Fibroblast of mammary gland (primary cell): Measurements from ENCODE around the gene UNC13A.

ENCODE experiments used
- DNase-seq: peaks from one replicate; pipeline ENCODE4 v3.0.0-alpha.2; 2010; ENCODE audit warnings: low read depth
- H3K4me3 ChIP-seq: 2 replicates; pipeline ENCODE4 v1.5.1; 2011; ENCODE audit warnings: low read depth, mild to moderate bottlenecking, low read length, moderate library complexity; ENCODE audit not compliant: control insufficient read depth
- TF ChIP-seq, protein P1 (sequence below): conservative IDR thresholded peaks from 2 replicates; pipeline ENCODE4 v1.5.1; 2011; ENCODE audit warnings: low read depth, low read length, inconsistent platforms; ENCODE audit not compliant: control insufficient read depth, insufficient read depth

The UNC13A gene

DNA sequence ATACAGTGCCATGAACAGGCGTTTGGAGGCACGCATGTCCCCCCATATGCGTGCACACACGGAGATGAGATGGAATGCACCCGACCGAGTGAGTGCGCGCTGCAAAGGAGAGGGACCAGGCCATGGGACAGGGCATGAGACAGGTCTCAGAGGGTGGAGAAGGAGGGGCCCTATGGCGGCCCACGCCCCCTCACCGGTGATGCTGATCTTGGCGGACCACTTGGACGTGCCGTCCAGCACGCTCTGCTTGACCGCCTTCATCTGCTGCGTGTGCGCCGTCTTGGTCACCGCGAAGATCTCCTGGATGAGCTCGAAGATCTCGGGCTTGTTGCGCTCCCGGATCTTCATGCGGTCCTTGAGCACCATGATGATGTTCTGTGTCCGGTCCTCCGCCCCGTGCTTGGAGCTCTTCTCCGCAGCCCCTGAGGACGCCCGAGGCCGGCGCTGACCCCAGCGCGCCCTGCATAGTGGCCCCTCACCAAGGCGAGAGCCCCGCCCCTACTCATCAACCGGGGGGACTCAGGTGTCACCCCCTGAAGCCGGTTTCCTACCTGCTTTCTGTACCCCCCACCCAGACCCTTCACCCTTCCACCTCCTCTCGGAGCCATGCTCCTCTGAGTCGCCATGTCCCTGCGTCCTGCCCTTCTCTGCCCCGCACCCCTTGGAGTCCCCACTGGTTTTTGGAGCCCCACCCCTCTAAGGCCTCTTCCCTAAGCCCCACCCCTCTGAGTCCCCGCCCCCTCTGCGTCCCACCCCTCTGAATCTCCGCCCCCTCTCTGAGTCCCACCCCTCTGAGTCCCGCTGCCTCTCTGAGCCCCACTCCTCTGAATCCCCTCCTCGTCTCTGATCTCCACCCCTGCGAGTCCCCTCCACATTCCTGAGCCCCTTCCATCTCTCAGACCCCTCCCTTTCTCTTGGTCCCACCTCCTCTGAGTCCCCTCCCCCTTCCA lies 40.8 kb downstream of the UNC13A start:
- TF ChIP-seq, protein P1, sequence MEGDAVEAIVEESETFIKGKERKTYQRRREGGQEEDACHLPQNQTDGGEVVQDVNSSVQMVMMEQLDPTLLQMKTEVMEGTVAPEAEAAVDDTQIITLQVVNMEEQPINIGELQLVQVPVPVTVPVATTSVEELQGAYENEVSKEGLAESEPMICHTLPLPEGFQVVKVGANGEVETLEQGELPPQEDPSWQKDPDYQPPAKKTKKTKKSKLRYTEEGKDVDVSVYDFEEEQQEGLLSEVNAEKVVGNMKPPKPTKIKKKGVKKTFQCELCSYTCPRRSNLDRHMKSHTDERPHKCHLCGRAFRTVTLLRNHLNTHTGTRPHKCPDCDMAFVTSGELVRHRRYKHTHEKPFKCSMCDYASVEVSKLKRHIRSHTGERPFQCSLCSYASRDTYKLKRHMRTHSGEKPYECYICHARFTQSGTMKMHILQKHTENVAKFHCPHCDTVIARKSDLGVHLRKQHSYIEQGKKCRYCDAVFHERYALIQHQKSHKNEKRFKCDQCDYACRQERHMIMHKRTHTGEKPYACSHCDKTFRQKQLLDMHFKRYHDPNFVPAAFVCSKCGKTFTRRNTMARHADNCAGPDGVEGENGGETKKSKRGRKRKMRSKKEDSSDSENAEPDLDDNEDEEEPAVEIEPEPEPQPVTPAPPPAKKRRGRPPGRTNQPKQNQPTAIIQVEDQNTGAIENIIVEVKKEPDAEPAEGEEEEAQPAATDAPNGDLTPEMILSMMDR, result no peak
- H3K4me3 ChIP-seq, result no peak overlapping the region
- DNase-seq, result no peak

DNA sequence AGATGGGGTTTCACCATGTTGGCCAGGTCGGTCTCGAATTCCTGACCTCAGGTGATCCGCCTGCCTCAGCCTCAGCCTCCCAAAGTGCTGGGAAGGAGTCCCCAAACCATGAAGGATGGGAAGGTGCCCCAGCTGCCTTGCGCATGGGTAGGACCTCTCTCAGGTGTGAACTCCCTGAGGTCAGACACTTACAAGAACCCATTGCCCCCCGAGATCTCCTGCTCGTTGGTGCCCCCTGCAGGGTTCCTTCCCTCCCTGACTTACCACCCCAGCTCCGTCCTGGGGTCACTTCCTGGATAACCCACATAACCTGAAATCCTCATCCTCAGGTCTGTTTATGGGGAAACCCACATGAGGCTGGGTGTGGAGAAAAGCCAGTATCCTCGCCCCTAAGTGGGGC lies 41.7 kb downstream of the UNC13A start:
- TF ChIP-seq, protein P1, result peak; percentile 8
- H3K4me3 ChIP-seq, result no peak overlapping the region
- DNase-seq, result no peak

DNA sequence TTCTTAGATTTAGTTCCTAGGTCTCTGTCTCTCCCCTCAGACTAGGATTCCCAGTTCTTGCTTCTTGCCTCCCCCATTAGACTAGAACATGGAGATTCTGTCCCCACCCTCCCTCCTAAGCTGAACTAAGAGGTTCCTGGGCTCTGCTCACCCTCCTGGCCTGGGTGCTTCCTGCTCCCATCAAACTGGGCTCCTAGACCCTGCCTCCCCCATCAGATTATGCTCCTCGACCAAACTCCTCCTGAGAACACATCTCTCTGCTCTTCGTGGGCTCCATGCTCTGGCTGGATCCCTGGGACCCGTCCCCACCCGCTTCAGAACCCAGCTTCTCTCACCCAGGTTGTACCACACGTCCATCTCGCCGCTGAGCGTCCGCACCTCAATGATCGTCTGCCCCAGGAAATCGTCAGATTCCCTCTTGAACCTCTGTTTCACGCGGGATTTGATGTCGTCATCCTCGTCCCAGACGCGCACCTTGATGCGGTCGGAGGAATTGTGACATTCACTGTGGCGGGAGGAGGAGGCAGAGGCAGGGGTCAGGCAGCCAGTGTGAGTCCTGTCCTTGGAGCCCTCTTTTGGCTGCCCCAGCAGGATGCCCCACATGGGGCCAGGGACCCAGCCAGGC lies 42.7 kb downstream of the UNC13A start:
- TF ChIP-seq, protein P1, result no peak
- no peak for DNase-seq
- H3K4me3 ChIP-seq, result no peak overlapping the region

DNA sequence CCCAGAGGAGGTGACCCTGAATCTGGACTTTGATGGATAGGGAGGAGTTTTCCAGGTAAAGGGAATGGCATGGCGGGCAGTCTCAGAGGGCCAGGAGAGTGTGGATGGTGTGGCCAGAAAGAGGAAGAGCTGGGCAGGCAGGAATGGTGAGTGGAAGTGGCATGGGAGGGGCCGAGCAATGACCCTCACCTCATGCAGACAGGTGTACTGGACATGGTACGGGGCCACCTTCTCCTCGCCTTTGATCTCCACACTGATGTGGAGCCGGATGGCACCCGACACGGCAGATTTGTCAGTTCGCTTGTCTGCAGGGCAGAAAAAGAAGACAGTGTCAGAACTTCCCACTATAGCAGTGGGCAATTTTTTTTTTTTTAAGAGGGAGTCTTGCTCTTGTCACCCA lies 45.5 kb downstream of the UNC13A start:
- TF ChIP-seq, protein P1, result no peak
- H3K4me3 ChIP-seq, result no peak overlapping the region
- DNase-seq, result no peak

DNA sequence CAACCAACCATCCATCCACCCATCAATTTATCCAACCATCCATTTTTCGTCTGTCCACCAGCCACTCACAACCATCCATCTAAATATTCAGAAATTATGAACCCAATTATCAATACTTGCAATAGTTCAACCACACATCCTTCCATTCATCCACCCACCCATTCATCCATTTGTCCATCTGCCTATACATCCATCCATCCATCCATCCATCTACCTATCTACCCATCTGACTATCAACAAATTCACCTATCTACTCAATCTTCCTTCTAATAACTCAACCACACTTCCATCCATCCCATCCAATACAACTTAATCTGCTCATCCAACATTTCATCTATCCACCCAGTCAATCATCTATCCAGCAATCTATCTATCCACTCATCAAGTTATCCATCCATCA lies 46.3 kb downstream of the UNC13A start:
- TF ChIP-seq, protein P1, result no peak

DNA sequence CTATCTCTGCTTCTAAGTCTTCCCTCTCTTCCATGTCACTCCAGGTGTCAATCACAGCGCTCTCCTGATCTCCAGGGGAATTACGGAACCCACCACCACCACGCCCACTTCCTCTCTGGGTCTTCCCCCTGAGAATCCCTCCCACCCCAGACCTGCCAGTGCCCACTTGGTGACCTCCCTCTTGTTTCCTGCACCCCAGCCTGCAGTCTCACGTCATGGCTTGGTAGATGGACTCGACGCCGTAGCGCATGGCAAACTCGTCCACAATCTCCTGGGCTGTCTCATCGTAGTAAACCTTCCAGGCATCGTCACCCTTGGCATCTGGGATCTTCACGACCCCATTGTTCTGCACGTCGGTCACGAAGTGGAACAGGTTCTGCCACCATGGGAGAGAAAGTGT lies 47.0 kb downstream of the UNC13A start:
- no peak overlapping the region for H3K4me3 ChIP-seq
- TF ChIP-seq, protein P1, result no peak
- no peak for DNase-seq

More for the DNA sequence above, 46.3 kb downstream of the UNC13A start:
- H3K4me3 ChIP-seq, result no peak overlapping the region
- DNase-seq, result no peak
